ENCODE results near the gene CUL2.
"Not testable (repeated sequence)": the region's sequence is repeated elsewhere in the genome, so short reads cannot be mapped to it uniquely, and the experiment has no call there.

Gene CUL2
- 57.5 to 180 (median 120) reads per million in 18 experiments for total RNA-seq

DNA sequence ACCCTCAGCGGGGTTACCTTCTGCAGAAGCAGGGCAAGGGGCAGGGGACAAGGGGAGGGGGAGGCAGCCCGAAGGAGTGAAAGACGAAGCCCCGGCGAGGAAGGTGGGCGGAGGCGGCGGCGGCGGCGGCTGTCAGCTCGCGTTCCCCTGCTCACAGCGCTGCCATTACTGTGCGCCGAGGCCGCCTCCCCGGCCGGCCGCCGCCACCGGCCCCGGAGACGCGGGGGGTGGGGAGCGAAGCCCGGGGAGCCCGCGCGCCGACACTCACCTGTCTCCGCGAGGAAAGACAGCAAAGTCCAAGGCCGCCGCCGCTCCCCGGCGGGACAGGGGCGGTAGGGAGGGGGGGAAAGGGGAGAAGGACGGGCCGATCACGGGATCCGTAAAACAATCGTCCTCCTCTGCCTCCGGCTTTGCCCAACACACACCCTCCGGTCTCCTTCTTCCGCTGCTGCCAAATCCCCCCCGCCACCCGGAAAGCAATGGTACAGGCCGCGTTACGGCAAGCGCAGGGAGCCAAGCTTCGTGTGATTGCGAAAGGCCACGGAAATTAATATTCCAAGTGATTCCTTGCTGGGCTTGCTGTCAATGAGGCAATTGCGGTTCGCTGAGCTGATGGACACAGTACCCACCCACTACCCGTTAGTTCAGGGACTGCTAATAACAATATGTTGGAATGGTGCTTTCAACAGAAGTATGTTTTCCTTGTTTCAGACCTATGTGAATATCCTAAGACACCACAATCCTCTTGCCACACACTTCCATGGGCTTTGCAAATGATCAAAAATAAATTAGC is at the start of gene CUL2:
Gene CUL2 (minus strand): TSS at position 180 of the 793 bp plus-strand sequence. CDS start 19,024 bp downstream, outside the sequence.
- peak; percentile 96 to 97 for DNase-seq

DNA sequence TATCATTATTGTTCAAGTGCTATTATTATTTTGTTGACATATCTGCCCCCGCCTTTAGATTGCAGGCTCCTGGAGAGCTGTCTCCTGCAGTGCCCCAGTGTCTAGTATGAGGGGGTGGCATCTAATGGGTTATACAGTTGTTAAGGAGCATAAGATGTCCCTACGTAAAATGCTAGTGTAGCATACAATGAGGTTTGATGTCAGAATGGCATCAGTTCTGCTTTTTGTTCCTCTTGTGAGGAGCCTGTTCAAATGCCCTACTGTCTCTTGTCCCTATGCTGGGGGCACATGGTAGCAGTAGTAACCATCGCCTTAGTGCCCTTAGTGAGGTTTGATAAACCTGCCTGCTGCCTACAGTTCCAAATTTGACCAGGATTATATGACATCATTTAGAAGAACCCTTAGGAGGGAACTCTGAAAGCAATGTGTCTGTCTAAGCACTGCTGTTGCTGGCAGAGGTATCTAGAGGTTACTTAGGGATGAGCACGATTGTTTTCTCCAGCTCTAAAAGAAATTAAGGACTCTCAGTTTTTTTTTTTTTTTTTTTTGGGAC is 46.2 kb upstream of the CUL2 start:
- DNase-seq, result peak in 1 of 2 donors; percentile 10

DNA sequence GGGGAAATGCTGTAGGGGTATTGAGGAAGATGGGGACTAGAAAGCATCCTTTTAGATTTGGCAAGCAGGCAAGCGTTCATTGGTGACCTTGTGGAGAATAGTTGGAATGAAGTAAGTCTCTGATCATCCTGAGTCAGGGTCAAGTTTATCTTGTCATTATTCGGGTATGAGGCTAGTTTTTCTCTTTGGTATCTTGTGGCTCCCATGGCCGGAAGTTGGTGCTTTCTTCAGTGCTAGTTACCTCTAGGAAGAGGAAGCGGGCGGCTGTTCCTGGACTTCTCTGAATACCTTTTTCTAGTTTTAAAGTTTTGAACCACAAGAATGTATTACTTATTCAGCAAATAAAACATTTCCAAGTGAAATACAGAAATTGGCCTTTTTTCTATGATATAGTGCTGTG is 45.7 kb upstream of the CUL2 start:
- DNase-seq, result no peak

DNA sequence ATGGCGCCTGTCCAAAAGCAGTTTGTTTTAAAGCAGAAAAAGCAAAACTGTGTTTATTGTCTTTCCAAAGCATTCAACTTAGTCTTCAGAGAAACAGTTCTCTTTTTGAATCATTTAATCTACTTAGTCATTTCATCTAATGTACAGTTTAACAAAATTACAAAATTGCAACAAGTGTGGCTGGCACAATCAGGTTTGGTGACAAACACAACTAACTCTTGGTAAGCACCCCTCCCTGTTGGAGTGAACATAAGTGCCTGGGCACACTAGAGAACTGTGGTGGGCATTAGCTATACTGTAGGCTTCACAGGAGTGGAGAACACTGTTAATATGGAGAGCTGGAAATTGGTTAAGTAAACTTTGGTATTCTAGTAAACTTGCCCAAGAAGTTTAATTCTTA is 43.4 kb upstream of the CUL2 start:
- DNase-seq, result no peak

DNA sequence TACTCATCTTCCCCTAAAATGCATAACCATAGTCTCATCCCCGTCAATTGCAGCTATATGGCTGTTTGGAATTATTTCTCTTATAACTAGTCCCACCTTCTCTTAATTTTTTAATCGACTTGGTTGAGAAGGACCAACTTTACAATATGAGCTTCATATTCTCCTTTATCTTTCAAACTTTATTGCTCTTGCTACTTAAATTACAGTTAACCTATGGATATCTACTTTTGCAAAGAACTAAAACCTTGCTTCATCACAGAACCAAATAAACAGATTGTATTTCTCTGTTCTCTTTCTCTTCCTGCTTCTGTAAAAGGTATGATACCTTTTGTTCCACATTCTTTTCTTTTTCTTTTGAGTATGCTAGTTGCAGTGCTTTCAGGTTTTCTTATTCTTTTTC is 42.6 kb upstream of the CUL2 start:
- no peak for DNase-seq

DNA sequence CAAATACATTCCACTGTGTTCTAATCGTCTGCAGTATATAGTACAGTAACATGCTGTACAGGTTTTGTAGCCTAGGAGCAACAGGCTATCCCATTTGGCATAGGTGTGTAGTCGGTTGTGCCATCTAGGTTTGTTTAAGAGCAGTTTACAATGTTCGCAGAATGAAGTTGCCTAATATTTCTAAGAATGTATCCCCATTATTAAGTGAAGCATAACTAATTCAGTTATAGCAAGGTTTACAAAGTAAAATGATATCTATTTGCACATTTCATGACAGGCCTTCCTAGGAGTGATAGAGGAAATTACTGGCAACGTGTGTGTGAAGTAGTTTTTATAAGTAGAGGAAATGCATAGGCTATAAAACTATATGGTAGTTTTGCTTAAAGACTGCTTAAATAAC is 40.5 kb upstream of the CUL2 start:
- no peak for DNase-seq

DNA sequence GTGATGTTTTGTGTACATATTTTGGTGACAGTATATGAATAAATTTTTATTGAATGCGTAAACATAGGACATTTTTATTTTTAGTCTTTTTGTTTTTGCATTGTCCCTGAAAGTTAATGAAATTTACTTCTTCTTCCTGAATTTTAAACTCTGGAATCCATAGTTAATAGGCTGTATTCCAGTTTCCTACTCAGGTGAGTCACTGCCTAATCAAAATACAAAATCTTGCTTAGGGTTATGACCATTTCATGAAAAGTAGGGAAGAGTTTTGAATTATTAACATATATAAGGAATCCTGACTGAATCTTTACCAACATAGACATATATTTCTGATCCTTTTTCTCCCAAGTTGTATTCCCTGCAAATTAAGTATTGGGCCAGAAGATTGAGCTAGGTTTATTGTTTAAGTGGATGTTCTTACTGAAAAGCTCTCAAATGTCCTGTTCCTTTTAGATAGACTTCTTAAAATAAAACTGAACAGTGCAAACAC is 39.1 kb upstream of the CUL2 start:
- DNase-seq, result no peak

DNA sequence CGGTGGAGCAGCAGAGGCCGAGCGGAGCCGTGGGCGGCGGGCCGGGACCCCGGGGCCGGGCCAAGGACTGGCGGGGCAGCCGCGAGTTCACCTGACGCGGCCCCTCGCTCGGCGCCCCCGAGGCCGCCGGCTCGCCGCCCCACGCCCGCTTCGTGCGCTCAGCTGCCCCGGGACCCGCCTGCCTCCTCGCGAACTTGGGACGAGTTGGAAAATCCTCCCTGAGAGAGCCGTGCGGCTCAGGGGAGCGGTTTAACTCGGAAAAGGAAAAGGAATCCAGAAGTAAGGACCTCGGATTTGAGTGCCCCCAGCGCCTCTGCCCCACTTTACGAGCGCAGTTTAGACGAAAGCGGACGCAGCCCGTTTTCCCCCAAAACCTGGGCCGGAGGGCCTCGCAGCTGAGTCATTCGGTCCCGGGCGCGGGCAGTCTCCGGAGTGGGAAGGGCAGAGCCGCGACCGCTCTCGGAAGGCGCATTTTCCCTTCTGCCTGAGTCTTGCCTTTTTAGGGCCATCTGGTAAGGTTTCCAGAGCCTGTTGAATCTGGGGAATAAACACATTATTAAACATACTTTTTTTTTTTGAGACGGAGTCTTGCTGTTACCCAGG is 37.2 kb upstream of the CUL2 start:
- DNase-seq, result peak; percentile 51 to 67

DNA sequence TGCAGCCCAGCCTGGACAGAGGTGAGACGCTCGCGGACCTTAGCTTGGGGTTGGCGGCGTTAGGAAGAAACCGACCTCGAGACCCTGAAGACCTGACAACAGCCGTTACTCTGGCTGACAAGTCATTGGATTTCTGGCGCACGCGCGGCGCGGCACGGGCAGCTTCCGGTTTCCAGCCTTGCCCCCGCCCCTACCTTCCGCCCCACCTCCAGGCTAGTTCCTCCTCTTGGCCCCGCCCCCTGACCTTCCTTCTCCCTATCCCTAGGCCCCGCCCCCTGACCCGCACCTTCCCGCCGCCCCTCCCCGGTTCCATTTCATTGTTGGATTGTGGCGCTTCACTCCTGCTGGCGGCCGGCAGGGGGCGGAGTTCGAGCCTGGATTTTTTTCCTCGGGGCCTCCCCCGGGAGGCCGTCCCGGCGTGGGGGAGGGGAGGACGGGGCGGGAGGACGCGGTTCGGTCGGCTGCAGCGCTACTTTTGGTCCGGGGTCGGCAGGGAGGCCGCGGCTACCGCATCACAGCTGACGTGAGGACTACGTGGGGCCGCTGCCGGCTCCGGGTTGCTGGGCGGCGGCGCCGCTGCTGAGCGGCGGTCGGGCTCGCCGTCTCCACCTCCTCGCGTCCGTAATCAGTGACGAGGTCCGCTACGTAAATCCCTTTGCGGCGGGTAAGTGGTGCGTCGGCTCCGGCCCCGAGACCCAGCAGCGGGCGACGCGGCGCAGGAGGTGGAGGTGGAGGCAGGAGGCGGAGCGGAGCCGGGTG is 36.6 kb upstream of the CUL2 start, which contains the start of gene CREM:
Gene CREM (plus strand): TSS at position 317 of the 759 bp plus-strand sequence. CDS start 10,990 bp downstream, outside the sequence.
- DNase-seq, result peak; percentile 96 to 97

DNA sequence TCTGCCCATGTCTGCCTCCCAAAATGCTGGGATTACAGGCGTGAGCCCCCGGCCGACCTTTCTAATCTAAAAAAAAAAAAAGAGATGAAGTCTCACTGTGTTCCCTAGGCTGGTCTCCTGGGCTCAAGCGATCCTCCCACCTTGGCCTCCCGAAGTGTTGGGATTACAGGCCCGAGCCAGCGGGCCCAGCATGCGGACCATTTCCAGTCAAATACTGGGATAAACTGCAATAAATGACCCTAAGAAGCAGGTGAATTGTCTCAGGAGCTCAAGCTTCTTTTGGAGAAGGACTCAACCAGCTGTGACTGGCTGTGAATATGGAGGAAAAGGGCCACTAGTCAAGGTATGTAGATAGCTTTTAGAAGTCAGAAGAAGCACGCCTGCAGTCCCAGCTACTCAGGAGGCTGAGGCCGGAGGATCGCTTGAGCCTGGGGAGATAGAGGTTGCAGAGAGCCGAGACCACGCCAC is 36.0 kb upstream of the CUL2 start:
- DNase-seq, result peak in 1 of 2 donors; percentile 6

DNA sequence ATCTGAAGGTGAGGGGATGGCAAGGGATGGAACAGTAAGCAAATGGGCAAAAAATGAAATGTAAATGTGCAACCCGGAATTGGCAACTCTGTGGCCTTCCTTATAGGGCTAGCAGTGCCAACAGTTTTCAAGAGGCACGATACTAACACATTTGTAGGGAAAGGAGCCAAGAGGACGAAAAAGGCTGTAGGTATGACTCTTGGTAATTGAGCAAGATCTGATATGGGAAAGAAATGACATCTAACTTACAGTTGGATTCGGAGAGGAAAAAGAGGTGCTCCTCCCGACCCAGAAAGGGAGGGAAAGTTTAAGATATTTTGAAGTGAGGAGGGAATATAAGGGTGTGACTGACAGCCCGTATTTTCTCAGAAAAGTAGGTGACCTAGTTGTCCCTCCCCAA is 34.4 kb upstream of the CUL2 start:
- DNase-seq, result no peak

DNA sequence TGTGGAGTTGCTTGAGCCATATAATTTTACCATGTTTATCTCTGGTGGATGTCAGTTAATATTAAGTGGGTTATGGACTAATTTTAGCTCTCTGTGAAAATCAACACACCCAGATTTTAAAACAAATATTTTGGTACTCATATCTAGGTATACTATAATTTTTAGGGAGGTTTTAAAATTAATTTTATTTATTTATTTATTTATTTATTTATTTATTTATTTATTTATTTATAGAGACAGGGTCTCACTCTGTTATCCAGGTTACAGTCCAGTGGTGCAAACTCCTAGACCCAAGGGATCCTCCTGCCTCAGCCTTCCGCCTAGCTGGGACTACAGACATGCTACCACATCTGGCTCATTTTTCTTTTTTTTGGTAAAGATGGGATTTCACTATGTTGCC is 29.2 kb upstream of the CUL2 start:
- no peak for DNase-seq

DNA sequence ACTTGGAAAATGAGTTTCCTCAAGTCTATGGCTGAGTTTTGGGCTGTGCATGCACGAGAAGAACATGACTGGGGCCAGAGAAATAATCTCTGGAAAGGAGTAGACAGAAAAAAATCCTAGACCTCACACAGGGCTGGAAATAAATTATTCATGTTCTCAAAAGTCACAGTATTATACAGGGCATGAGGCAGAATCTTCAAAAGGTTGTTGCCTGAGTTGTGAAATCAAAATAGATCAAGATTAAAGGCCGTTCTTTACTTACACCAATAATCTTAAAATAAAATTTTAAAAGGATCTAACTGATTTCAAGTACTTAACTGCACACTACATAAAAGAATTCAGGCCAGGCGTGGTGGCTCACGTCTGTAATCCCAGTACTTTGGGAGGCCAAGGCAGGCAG is 22.4 kb upstream of the CUL2 start:
- no peak for DNase-seq

DNA sequence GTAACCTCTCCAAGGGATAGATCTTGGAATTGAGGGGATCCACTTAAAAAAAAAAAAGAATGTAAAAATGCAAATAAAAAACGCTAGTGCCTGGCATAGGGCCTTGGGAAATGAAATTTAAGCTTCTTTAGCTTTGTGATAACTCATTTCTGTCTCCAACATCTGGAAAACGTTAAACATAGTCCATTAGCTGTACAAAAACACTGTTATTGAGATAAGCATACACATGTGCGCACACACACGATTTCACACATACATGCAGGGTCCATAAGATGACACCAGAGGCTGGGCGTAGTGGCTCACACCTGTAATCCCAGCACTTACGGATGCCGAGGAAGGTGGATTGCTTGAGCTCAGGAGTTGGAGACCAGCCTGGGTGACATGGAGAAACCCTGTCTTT is 13.7 kb upstream of the CUL2 start:
- no peak for DNase-seq

DNA sequence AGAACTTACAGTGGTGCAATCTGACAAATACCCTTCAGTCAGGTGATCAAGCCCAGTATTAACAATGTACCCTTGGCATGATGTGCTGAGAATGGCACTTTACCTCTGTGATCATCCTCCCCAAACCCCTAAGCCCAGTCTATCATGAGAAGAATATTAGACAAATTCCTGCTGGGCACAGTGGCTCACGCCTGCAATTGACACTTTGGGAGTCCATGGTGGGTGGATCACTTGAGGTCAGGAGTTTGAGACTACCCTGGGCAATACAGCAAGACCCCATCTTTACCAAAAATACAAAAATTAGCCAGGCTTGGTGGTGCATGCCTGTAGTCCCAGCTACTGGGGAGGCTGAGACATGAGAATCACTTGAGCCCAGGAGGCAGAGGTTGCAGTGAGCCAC is 7.4 kb upstream of the CUL2 start:
- no peak for DNase-seq

DNA sequence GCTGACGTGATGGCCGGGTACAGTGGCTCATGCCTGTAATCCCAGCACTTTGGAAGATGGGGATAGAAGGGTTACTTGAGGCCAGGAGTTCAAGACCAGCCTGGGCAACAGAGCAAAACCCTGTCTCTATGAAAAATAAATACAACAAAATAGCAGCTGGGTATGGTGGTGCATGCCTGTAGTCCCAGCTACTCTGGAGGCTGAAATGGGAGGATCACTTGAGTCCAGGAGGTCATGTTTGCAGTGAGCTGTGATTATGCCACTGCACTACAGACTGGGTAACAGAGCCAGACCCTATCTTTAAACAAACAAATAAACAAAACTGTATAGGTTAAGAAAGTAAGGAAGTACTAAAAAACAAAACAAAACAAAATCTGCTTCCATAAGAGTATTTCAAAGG is 6.2 kb upstream of the CUL2 start:
- no peak for DNase-seq

DNA sequence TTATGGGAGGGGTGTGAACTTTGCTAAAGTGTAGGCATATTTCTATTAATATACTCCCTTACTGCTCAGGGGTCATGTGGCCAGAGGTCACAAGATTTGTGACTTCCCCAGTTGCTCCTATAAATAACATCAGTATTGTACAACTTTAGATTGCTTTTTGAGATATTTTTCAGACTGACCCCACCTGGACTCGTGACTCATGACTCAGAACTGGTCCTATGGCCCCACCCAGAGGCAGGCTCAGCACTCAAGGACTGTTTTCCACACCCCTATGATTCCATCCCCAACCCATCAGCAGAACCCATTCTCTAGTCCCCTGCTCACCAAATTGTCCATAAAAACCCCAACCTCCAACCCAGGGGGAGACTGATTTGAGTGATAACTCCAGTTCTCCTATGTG is 2.7 kb upstream of the CUL2 start:
- peak; percentile 93 to 95 for DNase-seq

DNA sequence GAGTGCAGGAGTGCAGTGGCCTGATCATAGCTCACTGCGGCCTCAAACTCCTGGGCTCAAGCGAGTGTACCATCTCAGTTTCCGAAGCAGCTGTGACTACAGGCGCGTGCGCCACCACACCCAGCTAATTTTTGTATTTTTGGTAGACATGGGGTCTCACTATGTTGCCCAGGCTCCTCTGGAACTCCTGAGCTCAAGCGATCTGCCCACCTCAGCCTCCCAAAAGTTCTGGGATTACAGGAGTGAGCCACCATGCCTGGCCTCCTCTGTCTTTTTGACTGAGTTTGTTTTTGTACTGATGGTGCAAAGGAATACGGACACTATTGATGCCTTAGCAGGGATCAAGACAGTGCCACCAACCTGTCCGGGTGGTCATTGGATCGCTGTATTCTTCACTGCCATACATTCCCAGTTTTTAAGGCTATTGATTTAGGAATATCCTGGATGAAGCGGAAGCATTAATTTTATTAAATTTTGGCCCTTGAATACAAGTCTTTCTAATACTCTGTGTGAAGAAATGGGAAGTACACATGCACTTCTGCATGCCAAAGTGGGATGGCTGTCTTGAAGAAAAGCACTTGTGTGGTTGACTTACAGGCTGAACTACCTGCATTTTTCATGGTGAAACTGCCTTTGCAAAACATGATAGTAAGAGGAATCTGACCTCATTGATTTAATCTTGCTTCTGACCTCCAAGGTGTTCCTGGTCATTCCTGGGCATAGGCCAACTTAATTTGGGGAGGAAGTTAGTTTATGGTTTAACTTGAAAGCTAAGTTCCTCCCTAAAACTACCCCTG is 2.1 kb upstream of the CUL2 start:
- DNase-seq, result peak; percentile 52 to 65

DNA sequence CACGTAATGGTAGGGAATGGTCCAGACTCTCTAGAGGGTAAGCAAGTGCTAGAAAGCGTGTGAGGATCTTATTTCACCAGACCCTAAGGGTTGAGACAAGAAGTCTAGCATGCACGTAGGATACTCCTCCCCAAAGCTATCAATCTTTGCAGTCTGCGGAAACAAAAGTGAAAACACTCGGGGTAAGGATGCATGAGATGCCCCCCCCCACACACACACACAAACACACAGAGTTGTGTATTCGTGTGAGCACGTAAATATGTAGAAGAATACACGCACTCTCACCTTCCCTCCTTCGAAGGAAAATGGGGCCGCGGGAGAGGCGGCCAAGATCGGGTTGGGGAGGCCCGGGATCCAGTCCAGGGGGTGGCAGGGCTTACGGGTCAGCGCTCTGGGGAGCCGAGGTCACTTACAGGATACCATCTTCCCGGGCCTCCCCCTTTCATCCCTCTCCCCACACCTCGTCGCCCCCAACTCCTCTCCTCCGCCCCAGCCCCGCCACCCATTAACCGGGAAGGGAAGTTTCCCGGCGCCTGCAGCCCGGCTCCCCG is 455 bp downstream of the CUL2 start:
- DNase-seq, result peak in 1 of 2 donors; percentile 2

DNA sequence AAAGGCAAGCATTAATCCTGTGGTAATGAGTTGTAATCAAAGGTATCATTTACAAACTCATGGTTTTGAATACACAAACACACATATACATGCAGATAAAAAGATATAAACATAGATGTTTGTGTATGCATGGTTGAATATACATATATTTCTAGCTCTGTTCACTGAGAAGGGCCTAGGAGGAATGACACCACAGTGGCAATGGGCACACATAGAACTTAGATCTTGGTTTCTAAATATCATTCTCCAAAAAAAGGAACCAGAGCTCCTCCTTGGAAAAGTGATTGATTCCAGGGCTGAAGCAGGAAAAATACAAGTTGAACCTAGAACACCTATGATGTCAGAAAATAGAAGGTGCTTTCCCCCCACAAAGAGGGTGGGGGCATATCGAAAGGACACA is 6.9 kb downstream of the CUL2 start:
- DNase-seq, result no peak

DNA sequence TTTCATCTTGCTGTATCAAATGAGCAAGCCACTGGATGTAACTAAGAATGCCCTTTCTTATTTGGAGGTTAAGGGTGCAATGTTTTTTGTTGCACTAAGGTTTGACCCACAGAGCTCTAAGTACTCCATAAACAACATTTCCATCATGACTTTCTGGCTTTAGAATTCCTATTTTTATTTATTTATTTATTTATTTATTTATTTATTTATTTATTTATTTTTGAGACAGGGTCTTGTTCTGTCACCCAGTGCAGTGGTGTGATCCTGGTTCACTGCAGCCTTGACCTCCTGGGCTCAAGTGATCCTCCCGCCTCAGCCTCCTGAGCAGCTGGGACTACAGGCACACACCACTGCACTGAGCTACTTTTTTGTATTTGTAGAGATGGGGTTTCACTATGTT is 9.9 kb downstream of the CUL2 start:
- DNase-seq, result not testable (repeated sequence)

DNA sequence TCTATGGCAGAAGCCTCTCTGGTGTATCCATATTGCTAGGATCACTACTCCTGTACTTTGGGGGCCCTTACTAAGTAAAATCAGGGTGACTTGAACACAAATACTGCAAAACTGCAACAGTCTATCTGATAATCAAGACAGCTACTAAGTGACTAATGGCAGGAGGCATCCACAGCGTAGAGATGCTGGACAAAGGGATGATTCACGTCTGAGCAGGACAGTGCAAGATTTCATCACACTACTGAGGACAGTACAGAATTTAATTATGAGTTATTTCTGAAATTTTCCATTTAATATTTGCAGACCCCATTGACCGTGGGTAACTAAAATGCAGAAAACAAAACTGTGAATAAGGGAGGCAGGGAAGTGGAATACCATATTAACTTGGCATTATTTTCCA is 10.4 kb downstream of the CUL2 start:
- peak in 1 of 2 donors; percentile 7 for DNase-seq

Data from inflammatory macrophage (primary cell).